Stimulated activated CD8-positive, alpha-beta memory T cell treated with anti-CD3 and anti-CD28 coated beads, Interleukin-4, amount 100 ng/mL, for 24 hours (primary cell): Measurements from ENCODE around the gene BPIFA2.
"Not testable (repeated sequence)": the region's sequence is repeated elsewhere in the genome, so short reads cannot be mapped to it uniquely, and the experiment has no call there.

Experiments
- DNase-seq: peaks from one replicate; pipeline ENCODE4 v3.0.0-alpha.2; 2020; ENCODE audit warnings: low read depth

The BPIFA2 gene

DNA sequence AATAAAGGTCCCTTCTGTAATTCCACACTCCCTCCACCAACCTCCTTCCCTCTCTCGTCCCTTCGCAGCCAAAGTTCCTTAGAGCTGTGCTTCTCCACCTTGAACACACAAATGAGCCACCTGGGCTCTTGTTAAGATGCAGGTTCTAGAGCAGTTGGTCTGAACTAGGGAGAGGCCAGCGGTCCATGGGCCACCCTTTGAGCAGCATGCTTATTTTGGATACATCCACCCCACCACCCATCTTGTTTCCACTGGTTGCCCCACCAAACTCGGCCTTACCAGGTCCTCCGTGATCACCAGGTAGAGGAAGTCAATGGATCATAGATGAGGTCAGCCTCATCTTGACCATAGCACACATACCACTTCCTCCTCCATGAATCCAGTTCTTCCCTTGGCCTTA lies 7.3 kb upstream of the BPIFA2 start:
- DNase-seq, result no peak

DNA sequence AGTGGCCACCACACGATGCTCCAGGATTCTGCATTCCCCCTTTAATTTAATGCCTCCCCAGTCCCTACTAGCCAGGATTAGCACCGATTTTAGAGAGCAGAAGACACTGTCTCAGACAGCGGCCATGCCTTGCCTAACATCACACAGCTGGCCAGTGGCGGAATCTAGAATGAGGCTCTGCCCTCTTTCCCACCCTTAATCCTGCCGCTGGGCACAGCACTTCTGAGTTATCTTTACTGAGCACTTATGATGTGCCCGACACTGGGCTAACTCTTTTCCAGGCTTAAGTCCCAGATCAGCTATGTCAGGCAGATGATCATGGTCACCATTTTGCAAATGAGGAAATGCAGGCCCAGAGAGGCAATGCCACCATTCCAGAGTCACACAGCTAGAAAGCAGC lies 5.6 kb upstream of the BPIFA2 start:
- no peak for DNase-seq

DNA sequence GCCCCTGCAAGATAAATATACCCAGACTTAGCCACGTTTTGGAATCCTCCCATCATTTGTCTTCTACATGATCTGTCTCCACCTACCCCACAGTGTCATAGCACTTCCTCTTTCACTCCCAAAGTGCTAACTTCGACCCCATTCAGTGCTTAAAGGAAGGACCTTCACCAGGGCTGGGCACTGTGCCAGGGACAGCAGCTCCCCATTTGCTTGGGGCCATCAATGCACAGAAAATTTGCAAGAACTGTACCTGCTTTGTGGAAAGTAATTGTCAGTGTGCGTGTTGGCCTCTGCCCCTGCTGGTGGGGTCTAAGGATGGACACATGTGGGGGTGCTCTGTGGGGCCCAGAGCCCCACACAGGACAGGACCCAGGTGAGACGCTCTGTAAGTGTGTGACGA lies 5.2 kb upstream of the BPIFA2 start:
- DNase-seq, result no peak

DNA sequence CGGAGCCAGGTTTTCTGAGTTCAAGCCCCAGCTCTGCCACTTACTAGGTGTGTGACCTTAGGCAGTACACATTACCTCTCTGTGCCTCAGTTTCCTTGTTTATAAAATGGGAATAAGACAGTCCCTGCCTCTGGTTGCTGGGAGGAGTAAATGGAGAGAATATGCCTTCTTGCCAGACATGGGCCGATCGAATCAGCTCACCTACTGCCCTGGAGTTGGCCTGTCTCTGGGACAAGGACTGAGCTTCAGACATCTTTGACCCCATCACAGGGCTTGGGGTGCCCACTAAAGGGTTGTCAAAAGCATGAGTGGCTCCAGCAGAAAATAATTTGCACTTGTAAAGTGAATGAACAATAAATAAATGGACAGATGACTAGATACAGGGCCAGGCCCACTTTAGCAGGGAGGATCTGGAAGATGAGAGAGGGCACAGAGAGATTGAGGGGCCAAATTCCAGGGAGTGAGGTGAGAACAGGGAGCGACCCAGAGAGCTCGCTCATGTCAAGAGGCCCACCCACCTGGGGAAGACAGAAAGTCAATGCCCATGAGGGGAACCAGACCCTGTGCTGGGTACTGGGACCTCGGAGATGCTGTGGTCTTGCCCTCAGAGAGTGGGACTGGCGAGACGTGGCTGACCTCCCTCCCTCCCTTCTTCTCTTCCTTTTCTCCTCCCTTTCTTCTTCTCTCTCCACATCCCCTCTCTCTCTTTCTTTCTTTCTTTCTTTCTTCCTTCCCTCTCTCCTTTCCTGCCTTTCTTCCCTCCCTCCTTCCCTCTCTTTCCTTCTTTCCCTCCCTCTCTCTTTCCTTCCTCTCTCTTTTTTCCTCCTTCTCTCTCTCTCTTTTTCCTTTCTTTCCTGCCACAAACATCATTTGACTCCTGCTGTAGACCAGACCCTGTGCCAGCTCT lies 3.9 kb upstream of the BPIFA2 start:
- no peak for DNase-seq

DNA sequence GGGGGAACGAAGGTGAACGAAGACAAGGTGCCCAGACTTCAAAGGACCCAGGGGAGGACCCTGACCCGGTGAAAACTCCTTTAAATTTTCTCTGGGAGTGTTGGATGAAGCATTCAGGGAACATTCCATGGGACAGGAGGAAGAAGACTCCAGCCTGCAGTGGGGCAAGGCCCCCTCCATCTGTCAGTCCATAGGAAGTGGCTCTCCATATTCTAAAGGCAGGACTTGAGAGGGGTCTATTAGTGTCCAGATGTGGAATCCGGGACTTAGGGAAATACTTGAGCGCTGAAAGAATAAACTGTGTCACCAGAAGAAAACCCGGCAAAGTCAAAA lies 3.2 kb upstream of the BPIFA2 start:
- no peak for DNase-seq

DNA sequence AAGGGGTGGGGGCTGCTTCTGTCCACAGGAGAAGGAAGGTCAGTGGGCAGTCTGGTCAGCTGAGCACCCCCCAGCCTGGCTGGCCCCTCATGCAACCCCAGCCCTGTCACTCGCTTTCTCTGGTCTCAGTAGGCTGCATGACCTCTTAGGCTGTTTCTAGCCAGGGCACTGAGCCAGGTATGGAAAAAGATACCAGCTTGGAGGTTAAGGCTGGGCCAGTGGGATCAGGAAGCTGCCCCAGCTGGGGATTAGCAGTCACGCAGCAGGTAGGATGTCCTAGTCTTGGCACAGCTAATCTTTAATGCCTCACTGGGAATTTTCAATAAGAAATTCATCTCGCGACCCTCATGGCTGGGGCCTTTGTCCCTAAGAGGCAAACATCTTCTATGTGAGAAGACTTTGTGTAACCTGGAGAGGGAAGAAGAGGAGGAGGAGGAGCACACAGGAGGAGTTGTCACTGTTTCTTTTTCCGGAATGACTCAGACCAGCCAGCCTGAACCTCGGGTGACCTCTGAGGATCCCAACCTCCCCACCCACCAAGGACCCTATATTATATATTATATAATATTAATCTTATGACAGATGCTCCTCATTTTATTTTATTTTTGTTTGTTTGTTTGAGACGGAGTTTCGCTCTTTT lies 2.4 kb upstream of the BPIFA2 start:
- DNase-seq, result no peak

DNA sequence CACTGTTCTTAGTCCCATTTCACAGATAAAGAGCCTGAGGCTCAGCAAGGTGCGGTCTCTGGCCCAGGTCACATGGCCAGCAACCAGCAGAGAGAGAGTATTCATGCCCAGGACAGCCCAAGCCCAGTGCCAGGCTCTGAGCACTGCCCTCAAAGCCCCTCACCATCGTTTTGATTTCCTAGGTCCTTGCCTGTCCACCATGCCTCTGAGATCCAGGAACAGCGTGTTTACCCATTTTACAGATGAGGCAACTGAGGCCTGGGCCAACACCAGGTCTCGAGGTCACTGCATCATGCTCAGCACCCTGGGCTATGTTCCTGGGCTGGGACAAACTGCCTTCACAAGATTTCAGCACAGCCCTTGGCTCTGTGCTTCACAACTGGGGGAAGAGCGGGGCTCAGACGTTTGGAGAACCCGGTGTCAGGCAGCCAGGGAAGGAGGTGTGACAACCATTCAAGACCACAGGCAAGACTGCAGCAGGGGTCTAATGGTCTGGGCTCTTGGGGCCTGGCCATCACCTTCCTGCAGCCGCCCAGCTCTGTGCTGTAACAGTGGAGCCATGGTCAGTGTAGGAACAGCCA lies 1.3 kb upstream of the BPIFA2 start:
- no peak for DNase-seq

DNA sequence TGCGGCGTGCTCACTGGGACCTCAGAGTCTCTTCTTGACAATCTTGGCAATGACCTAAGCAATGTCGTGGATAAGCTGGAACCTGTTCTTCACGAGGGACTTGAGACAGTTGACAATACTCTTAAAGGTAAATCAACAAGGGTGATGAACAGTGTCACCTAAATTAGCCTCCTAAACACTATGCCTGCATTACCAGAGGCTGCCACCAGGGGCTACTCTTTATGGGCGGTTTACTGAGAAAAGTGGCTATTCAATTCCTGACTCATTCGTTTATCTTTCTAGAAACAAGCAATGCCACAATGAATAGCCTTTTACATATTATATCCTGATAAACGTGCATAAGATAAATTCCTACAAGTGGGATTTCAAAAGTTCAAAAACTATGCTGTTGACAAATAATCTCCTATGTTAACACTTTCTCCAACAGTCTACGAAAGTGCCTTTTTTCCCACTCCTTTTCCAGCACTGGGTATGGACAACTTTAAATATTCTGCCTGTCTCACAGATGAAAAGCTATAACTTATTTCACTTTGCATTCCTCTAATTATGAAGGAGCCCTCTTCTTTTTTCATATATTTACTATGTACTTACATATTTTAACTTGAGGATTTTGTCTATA lies 1.3 kb downstream of the BPIFA2 start:
- peak; percentile 5 for DNase-seq

DNA sequence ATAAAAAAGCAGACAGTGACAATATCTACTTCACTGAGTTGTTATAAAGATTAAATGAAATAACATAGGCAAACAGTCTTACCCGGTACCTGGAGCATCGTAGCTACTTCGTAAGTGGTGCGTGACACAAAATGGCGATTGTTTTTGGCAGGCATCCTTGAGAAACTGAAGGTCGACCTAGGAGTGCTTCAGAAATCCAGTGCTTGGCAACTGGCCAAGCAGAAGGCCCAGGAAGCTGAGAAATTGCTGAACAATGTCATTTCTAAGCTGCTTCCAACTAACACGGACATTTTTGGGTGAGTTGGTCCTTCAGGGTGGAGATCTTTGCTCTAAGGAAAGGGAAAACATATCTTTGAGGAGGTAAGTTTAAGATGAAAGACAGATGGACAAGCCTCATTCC lies 4.8 kb downstream of the BPIFA2 start:
- DNase-seq, result no peak

DNA sequence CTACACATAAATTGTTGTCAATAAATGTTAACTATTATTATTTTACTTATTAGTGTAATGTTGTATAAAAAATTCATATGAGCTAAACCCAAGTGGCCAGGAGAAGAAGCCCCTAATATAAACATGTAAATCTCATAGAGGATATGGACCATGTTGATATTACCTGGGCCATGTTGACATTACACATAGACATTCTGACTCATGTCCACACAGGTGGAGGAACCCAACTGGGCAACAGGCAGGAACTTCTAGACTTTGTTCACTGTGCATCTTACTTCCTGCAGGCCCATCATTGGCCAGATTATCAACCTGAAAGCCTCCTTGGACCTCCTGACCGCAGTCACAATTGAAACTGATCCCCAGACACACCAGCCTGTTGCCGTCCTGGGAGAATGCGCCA lies 7.2 kb downstream of the BPIFA2 start:
- DNase-seq, result no peak

DNA sequence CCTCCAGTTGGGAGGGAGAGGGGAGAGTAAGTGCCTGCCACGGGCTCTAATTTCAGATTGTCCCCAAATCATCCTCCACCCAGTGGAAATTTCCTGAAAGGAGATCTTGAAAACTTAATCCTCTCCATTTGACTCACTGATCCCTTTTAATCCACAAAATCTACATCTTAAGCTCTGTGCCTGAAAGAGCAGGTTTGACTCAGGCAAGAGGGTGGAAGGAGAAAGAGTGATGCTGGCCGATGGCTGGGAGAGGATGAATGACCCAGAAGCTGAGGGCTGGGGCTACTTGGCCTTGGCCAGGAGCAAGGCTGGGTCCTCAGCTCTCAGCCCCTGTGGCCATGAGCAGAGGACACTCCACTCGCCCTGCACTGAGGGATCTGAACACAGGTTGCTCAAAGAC lies 8.1 kb downstream of the BPIFA2 start:
- no peak for DNase-seq

DNA sequence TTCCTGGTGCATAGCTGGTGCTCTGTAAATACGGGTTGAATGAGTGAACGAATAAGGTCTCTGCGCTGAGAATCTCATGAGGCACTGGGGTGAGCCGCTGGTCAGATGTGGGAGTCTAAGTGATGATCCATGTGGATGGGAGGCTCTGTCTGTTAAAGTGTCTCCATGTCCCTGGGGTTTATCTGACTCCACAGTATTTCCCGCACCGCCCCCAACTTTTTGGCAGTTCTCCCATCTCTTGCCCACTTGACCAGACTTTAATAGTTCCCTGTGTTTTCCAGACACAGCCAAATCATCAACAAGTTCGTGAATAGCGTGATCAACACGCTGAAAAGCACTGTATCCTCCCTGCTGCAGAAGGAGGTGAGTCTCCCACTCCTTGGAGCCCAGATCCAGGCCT lies 9.9 kb downstream of the BPIFA2 start:
- no peak for DNase-seq

DNA sequence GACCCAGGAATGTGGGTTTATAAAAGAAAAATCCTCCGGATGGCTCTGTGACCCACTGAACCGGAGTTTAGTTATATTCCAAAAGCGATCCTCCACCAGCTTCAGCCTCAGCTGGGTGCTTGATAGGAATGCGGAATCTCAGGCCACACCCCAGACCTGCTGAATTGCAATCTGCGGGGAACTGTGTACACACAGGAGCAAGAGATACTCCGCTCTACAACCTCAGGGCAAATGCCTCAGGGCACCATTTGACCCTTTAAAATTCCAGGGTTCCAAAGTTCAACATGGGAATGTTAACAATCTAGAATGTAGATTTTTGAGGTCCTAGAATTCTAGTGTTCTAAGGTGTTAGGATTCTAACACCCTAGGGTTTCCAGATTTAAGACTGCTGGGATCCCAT lies 10.8 kb downstream of the BPIFA2 start:
- no peak for DNase-seq

DNA sequence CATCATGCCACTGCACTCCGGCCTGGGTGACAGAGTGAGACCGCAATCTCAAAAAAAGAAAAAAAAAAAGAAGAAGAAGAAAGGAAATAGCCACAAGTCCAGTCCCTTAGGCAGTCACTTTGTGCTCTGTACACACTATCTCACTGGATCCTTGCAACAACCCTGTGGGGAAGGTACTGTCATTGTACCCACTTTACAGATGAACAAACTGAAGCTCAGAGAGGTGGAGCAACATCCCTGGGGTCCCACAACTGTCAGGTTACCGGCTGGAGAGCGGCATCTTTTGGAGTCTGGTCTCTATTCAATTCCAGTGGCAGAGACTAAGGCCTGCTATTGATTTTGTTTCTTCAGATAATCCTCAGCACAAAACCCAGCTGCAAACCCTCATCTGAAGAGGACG lies 12.2 kb downstream of the BPIFA2 start:
- DNase-seq, result no peak

DNA sequence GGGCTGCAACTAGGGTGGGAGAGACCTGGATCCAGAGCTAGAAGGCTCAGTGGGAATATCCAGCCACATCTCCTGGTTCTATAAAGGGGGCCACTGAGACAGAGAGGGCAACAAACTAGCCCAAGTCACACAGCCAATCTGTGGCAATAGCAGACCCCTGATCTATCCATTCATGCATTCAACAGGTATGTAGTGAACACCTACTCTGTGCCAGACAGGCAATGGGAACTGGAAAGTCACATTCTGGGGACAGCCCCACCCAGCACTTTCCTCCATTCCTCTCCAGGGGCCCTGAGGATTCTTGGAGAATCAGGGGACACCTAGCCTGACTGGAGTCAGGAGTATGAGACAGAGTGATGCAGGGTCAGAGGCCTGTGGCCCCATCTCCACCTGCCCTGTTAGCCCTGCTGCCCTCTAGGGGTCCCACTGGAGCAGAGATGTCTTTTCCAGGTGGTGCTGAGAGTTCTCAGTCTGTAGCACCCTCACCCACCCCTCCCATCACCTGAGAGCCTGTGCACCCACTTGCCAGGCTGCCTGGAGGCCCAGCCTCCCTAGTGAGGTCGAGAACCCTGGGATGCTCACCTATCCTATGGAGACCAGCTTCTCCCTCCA lies 13.6 kb downstream of the BPIFA2 start:
- no peak for DNase-seq

DNA sequence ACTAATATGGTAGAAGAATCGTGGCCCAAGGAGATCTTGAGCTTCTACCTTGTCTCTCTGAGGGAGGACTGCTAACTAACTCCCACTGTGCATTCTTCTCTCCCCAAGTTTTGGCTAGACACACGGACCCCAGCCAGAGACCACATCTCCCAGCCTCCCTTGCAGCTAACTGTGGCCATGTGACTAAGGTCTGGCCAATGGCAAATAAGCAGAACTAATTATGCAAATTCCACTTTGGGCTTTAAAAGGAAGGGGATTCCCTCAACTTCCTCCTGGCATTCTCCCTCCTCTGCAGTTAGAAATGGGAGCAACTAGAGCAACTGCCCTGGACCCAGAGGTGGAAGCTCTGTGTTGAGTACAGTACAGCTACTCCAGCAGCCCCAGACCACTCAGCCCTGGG lies 15.4 kb downstream of the BPIFA2 start:
- no peak for DNase-seq

DNA sequence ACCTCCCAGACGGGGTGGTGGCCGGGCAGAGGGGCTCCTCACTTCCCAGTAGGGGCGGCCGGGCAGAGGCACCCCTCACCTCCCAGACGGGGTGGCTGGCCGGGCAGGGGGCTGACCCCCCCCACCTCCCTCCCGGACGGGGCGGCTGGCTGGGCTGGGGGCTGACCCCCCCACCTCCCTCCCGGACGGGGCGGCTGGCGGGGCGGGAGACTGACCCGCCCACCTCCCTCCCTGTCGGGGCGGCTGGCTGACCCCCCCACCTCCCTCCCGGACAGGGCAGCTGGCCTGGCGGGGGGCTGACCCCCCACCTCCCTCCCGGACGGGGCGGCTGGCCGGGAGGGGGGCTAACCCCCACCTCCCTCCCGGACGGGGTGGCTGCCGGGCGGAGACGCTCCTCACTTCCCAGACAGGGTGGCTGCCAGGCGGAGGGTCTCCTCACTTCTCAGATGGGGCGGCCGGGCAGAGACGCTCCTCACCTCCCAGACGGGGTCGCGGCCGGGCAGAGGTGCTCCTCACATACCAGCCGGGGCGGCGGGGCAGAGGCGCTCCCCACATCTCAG lies 17.2 kb downstream of the BPIFA2 start:
- DNase-seq, result not testable (repeated sequence)

DNA sequence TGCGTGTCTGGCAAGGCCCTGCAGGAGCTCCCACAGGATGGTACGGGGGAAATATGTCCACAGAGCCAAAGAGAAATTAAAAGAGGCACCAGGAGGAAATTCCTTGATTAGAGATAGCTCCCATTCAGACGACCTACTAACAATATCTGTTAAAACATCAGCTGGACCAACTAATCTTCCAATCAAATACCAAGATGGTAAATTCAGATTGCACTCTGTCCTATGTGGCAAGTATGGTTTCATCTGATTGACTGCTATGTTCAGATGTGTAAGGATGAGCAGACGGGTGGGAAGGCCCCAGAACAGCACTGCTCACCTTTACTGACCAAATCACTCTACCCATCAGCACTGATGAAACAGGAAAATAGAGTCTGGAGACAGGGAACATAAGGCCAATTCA lies 19.5 kb downstream of the BPIFA2 start:
- DNase-seq, result no peak

DNA sequence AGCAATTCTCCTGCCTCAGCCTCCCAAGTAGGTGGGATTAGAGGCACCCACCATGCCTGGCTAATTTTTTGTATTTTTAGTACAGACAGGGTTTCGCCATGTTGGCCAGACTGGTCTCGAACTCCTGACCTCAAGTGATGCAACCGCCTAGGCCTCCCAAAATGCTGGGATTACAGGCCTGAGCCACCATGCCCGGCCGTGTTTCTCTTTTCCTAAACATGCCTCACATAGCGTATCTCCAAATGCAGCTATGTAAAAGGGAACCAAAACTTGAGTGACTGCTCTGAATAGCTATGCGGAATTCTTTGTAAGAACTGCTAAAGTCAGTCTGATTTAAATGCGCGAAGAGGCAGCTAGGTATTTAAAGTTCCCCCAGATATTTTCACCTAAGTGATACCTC lies 20.5 kb downstream of the BPIFA2 start:
- no peak for DNase-seq

DNA sequence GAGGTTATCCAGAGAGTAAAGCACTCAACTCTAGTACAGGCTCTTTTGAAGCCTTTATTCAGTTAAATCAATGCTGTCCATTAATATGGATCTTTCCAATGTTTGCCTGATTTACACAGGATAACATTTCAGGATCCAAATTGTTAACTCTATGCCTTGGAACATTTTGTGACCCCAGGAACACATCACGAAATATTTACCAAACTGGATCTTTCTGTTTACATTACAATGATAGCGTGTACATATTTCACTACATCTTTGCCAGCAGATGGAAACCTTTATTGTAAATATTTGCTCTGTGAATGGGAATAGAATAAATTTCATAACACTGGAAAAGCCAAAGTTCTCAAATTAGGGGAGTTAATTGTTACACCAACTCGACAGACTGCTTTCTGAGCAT lies 23.5 kb downstream of the BPIFA2 start:
- DNase-seq, result no peak

DNA sequence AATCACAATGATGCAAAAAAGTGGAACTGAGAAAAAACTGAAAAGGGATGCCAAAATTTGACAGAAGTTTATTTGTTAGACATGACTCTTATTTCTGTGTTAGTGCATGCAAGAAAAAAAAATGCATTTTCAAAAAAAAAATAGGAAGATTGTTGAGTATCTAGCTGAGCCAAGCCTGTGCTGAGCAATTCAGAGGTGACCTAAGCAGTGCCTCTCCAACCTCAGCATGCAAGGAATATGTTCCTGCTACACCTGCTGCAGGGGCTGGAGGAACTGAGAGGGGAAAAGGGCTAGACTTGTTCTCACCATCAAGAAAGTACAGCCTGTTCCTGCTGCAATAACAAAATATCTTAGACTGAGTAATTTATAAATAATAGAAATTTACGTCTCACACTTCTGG lies 24.0 kb downstream of the BPIFA2 start:
- no peak for DNase-seq

DNA sequence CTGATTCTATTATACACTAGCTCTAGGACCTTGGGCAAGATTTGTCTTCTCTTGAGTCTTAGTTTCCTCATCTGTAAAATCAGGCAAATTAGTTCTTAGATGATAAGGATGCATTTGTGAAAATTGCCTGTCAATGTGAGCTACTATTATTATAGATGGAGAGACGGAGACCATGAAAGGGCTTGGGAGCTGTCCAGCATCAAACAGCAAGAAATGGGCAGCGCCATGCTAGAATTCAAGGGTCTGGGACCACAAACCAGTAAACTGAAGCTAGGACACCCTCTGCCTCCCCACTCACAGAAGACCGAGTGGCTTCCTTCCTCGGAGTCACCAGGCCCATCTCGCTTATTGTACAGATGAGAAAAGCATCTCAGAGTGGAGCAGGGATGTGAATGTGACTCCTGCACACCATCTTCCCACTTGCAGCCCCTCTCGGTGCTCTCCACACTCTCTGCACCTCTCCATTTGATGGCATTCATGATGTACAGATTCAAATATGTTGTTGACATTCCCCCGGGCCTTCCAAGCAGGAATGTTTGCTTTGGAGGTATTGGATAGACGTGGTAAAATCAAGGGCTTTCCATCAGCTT lies 25.0 kb downstream of the BPIFA2 start:
- DNase-seq, result no peak
